ENCODE measurements around the gene SPIRE1.
"Not testable (repeated sequence)": the region's sequence is repeated elsewhere in the genome, so short reads cannot be mapped to it uniquely, and the experiment has no call there.

- not testable (repeated sequence) for TF ChIP-seq CTCF, POLR2A (IDR thresholded peaks at IDR 0.05)
These were observed 97.3 kb downstream of the SPIRE1 start for GRCh38 chr18:12560600-12560999.
